ENCODE data around the gene CRYBG1. TPM values are rescaled to one million over a fixed set of nuclear protein-coding genes. Genes with fewer than 3 reads are reported as not detected.

Gene CRYBG1
- total and polyA plus RNA-seq, 2 of the 4 experiments (the other 2 are of a cell fraction): 0.38 to 1.1 TPM

DNA sequence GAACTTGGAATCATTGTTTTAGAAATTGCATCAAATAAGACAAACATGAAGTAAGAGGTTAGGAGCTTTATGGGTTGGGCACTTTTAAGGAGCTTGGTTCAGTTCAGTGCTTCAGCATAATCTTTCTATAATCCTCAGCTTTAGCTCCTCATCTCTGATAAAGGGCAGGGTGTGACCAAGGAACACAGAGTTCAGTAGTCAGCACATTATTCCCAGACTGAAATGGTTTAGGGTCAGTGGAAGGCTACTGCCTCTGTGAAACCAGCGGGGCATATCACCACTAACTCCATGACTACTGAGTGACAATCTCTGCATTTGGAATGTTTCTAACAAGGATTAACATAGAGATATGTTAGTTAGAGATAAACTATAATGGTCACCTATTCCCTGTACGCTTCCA is 36.9 kb downstream of the CRYBG1 start:
- TF ChIP-seq CEBPB (IDR thresholded peaks at IDR 0.05; ENCODE audit: low read depth, low read length) (no peak), RAD21 (IDR thresholded peaks at IDR 0.05; ENCODE audit: low read length) (no peak), BHLHE40 (IDR thresholded peaks at IDR 0.05; ENCODE audit: low read depth, low read length) (no peak), RCOR1 (IDR thresholded peaks at IDR 0.05; ENCODE audit: insufficient replicate concordance, low read length) (no peak), CHD1 (IDR thresholded peaks at IDR 0.05; ENCODE audit: low read depth, low read length) (no peak), MXI1 (IDR thresholded peaks at IDR 0.05; ENCODE audit: borderline replicate concordance, low read depth, low read length) (no peak), POLR2A (IDR thresholded peaks at IDR 0.05; ENCODE audit: low read depth, low read length) (no peak), SMC3 (IDR thresholded peaks at IDR 0.05; ENCODE audit: low read depth, low read length) (no peak), MAFK (IDR thresholded peaks at IDR 0.05; ENCODE audit: low read depth, low read length) (no peak), MAZ (IDR thresholded peaks at IDR 0.05; ENCODE audit: borderline replicate concordance, low read depth, low read length) (no peak), RFX5 (IDR thresholded peaks at IDR 0.05; ENCODE audit: low read depth, low read length) (no peak), NFE2L2 (IDR thresholded peaks at IDR 0.05; ENCODE audit: low read depth, low read length) (no peak), FOS (IDR thresholded peaks at IDR 0.05; ENCODE audit: low read depth, low read length) (no peak)
- TF ChIP-seq, protein P1, sequence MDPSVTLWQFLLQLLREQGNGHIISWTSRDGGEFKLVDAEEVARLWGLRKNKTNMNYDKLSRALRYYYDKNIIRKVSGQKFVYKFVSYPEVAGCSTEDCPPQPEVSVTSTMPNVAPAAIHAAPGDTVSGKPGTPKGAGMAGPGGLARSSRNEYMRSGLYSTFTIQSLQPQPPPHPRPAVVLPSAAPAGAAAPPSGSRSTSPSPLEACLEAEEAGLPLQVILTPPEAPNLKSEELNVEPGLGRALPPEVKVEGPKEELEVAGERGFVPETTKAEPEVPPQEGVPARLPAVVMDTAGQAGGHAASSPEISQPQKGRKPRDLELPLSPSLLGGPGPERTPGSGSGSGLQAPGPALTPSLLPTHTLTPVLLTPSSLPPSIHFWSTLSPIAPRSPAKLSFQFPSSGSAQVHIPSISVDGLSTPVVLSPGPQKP (IDR thresholded peaks at IDR 0.05; ENCODE audit: borderline replicate concordance, low read depth, low read length): no peak
- TF ChIP-seq, protein P2, sequence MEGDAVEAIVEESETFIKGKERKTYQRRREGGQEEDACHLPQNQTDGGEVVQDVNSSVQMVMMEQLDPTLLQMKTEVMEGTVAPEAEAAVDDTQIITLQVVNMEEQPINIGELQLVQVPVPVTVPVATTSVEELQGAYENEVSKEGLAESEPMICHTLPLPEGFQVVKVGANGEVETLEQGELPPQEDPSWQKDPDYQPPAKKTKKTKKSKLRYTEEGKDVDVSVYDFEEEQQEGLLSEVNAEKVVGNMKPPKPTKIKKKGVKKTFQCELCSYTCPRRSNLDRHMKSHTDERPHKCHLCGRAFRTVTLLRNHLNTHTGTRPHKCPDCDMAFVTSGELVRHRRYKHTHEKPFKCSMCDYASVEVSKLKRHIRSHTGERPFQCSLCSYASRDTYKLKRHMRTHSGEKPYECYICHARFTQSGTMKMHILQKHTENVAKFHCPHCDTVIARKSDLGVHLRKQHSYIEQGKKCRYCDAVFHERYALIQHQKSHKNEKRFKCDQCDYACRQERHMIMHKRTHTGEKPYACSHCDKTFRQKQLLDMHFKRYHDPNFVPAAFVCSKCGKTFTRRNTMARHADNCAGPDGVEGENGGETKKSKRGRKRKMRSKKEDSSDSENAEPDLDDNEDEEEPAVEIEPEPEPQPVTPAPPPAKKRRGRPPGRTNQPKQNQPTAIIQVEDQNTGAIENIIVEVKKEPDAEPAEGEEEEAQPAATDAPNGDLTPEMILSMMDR (conservative IDR thresholded peaks at IDR 0.05; ENCODE audit: low read depth, low read length): no peak
- TF ChIP-seq, protein P3, sequence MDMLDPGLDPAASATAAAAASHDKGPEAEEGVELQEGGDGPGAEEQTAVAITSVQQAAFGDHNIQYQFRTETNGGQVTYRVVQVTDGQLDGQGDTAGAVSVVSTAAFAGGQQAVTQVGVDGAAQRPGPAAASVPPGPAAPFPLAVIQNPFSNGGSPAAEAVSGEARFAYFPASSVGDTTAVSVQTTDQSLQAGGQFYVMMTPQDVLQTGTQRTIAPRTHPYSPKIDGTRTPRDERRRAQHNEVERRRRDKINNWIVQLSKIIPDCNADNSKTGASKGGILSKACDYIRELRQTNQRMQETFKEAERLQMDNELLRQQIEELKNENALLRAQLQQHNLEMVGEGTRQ (IDR thresholded peaks at IDR 0.05; ENCODE audit: low read depth, low read length): no peak
- H3K56ac ChIP-seq (ENCODE audit: extremely low read depth, insufficient read depth, low read length): no peak overlapping the region
- H3K27ac ChIP-seq (ENCODE audit: insufficient read depth, low read length): no peak overlapping the region
- no peak for DNase-seq
- no peaks in the 10 kb centered on the region for H3K9me1 ChIP-seq (ENCODE audit: insufficient read depth, low read length)
- dilution Hi-C loops (cut with HindIII; ENCODE audit: low sequenced_read_pairs, unreplicated experiment): no loop called here
- no peak overlapping the region for H3K14ac ChIP-seq (replicated peaks; ENCODE audit: low read depth, low read length)
- no peak overlapping the region for H3K4me2 ChIP-seq (ENCODE audit: low read depth, low read length)
- H3K79me1 ChIP-seq (ENCODE audit: low read depth in 1 of 2, low read length in 2 of 2): no peaks in the 10 kb centered on the region
- H2BK120ac ChIP-seq (ENCODE audit: low read depth, low read length): no peak overlapping the region
- intact Hi-C loops (cut with micrococcal nuclease): no loop called here
- no peak overlapping the region for H3K9ac ChIP-seq (ENCODE audit: low read depth, low read length)
- H3K23ac ChIP-seq (ENCODE audit: low read depth, low read length): no peak overlapping the region
- no peak overlapping the region for H4K5ac ChIP-seq (ENCODE audit: low read depth, low read length)
- WGBS, 2 experiments (ENCODE audit: extremely low coverage in 2 of 2, insufficient read length in 1 of 2): no CpG with 5 or more reads among the region's 2 CpGs
- no peak overlapping the region for H2AFZ ChIP-seq (replicated peaks; ENCODE audit: low read length, poor library complexity)
- H3K4me3 ChIP-seq (ENCODE audit: insufficient read depth, low read depth, low read length): no peak overlapping the region
- H2BK5ac ChIP-seq (ENCODE audit: low read depth, low read length, poor library complexity, severe bottlenecking): no peak overlapping the region
- no peaks in the 10 kb centered on the region for H3K36me3 ChIP-seq (ENCODE audit: control insufficient read depth, insufficient read depth, low read length)
- H4K91ac ChIP-seq (ENCODE audit: insufficient read depth, low read depth, low read length): no peak overlapping the region
- H2AK9ac ChIP-seq (replicated peaks; ENCODE audit: low read depth, low read length, poor library complexity): no peak overlapping the region
- no peak overlapping the region for H2BK20ac ChIP-seq (ENCODE audit: low read depth, low read length)
- no peaks in the 10 kb centered on the region for H4K20me1 ChIP-seq (ENCODE audit: insufficient read depth, low read length)
- H3K9me3 ChIP-seq (ENCODE audit: control insufficient read depth, insufficient read depth, low read length): no peaks in the 10 kb centered on the region
- no peak overlapping the region for H4K8ac ChIP-seq (ENCODE audit: low read depth in 2 of 2, low read length in 2 of 2)
- in situ Hi-C loops (cut with MboI; ENCODE audit: low sequenced_read_pairs): no loop called here
- no TSS peak for BruUV-seq (replicated peaks)
- H3K4ac ChIP-seq (ENCODE audit: low read depth, low read length): no peak overlapping the region
- H2BK15ac ChIP-seq (ENCODE audit: low read depth, low read length): no peak overlapping the region
- no peak overlapping the region for H2AK5ac ChIP-seq (ENCODE audit: low read depth, low read length)
- H3K27me3 ChIP-seq (ENCODE audit: control insufficient read depth, insufficient read depth, low read length): peaks cover 5% of the 10 kb centered on the region
- ChIA-PET CTCF (no interaction called here), POLR2A (ENCODE audit: unreplicated experiment) (no interaction called here)
- H3K4me1 ChIP-seq (ENCODE audit: control insufficient read depth, insufficient read depth, low read length): no peaks in the 10 kb centered on the region
- no peak overlapping the region for H3K18ac ChIP-seq (ENCODE audit: low read depth, low read length)
- no peak for ATAC-seq (ENCODE audit: low read depth)

Measured in IMR-90 (cell line).